Liver (tissue), 9 donors: Measurements from ENCODE around the gene LDB3. TPM values are rescaled to one million over a fixed set of nuclear protein-coding genes. Genes with fewer than 3 reads are reported as not detected.

Experiments used
- DNase-seq: peaks from one replicate; pipeline ENCODE4 v3.0.0-alpha.2; 2017; ENCODE audit warnings: low spot score
- H3K27ac ChIP-seq, 2 donors: one replicate each; pipeline ENCODE4 v1.7.0; 2013; ENCODE audit warnings: inconsistent platforms in 2 of 2, low read length in 2 of 2, control low read depth in 1 of 2, low read depth in 1 of 2, mild to moderate bottlenecking in 1 of 2
- H3K27me3 ChIP-seq, 4 donors: one replicate each; pipeline versions ENCODE4 v1.6.1 to v1.7.0; 2013; ENCODE audit warnings: low read length in 3 of 4, inconsistent platforms in 1 of 4, mild to moderate bottlenecking in 1 of 4, moderate library complexity in 1 of 4; ENCODE audit not compliant: control insufficient read depth in 4 of 4, insufficient read depth in 4 of 4
- H3K36me3 ChIP-seq, 4 donors: one replicate each; pipeline versions ENCODE4 v1.6.1 to v1.7.0; 2013; ENCODE audit warnings: low read length in 3 of 4, mild to moderate bottlenecking in 3 of 4, low read depth in 1 of 4, moderate library complexity in 1 of 4; ENCODE audit not compliant: control insufficient read depth in 4 of 4, insufficient read depth in 3 of 4
- H3K4me1 ChIP-seq, 4 donors: one replicate each; pipeline versions ENCODE4 v1.6.1 to v1.7.0; 2013; ENCODE audit warnings: low read length in 3 of 4, mild to moderate bottlenecking in 3 of 4, moderate library complexity in 1 of 4; ENCODE audit not compliant: control insufficient read depth in 4 of 4, insufficient read depth in 4 of 4
- H3K4me3 ChIP-seq, 3 donors: one replicate each; pipeline versions ENCODE4 v1.6.1 to v1.7.0; 2013; ENCODE audit warnings: low read length in 3 of 3, control low read depth in 1 of 3, low read depth in 1 of 3, mild to moderate bottlenecking in 1 of 3
- H3K9ac ChIP-seq, 2 donors: one replicate each; pipeline ENCODE4 v1.7.0; 2013; ENCODE audit warnings: low read length in 2 of 2, mild to moderate bottlenecking in 2 of 2, moderate library complexity in 2 of 2, control low read depth in 1 of 2, low read depth in 1 of 2
- H3K9me3 ChIP-seq, 4 donors: one replicate each; pipeline versions ENCODE4 v1.6.1 to v1.7.0; 2013; ENCODE audit warnings: low read length in 3 of 4; ENCODE audit not compliant: control insufficient read depth in 4 of 4
- FOXA2 ChIP-seq: IDR thresholded peaks from 2 replicates; pipeline ENCODE4 v1.6.1; 2016; ENCODE audit warnings: antibody characterized with exemption
- GABPA ChIP-seq, 2 donors: IDR thresholded peaks in 1 of 2; conservative IDR thresholded peaks in 1 of 2; 2 replicates each; pipeline ENCODE4 v1.6.1; 2016; ENCODE audit warnings: antibody characterized with exemption in 2 of 2, mild to moderate bottlenecking in 1 of 2, moderate library complexity in 1 of 2
- HNF4A ChIP-seq, 2 donors: conservative IDR thresholded peaks; 2 replicates each; pipeline ENCODE4 v1.6.1; 2016; ENCODE audit warnings: antibody characterized with exemption in 2 of 2, mild to moderate bottlenecking in 2 of 2
- NR2F2 ChIP-seq: IDR thresholded peaks from 2 replicates; pipeline ENCODE4 v1.6.1; 2016; ENCODE audit warnings: antibody characterized with exemption
- RAD21 ChIP-seq, 2 donors: IDR thresholded peaks; 2 replicates each; pipeline ENCODE4 v1.6.1; 2016; ENCODE audit warnings: antibody characterized with exemption in 2 of 2, mild to moderate bottlenecking in 2 of 2
- SP1 ChIP-seq: IDR thresholded peaks from 2 replicates; pipeline ENCODE4 v1.6.1; 2018; ENCODE audit warnings: antibody characterized with exemption, mild to moderate bottlenecking
- WGBS: extraction: QIAGEN DNeasy Blood & Tissue Kit; methylation state at CpG from one replicate; pipeline ENCODE4 v1.1.7; 2013; 5-methylcytosine and 5-hydroxymethylcytosine counted together
- polyA plus RNA-seq, 2 donors: library from polyadenylated mRNA; stranded (reverse) in 1 of 2; unstranded in 1 of 2; fragments of 200-250 nt in 1 of 2; fragments of >200 nt in 1 of 2; fragmentation: Nextera tagmentation in 1 of 2; extraction: Ambion mirVana in 1 of 2; gene quantifications; one replicate each; pipeline versions ENCODE4 v1.2.1 to v1.2.3, GENCODE V29; 2013 to 2015
- total RNA-seq, 2 donors: library from RNA; depleted of rRNA; stranded (reverse); fragments of >200 nt; gene quantifications; one replicate each; pipeline ENCODE4 v1.2.3, GENCODE V29; 2014
- TF ChIP-seq, protein P1 (sequence below): IDR thresholded peaks from 2 replicates; pipeline ENCODE4 v1.6.1; 2016; ENCODE audit warnings: antibody characterized with exemption
- TF ChIP-seq, protein P2 (sequence below): IDR thresholded peaks from 2 replicates; pipeline ENCODE4 v1.6.1; 2016; ENCODE audit warnings: antibody characterized with exemption, mild to moderate bottlenecking
- TF ChIP-seq, protein P3 (sequence below): IDR thresholded peaks from 2 replicates; pipeline ENCODE4 v1.6.1; 2016; ENCODE audit warnings: antibody characterized with exemption
- TF ChIP-seq, protein P4 (sequence below): fragments of 150-350 bp; IDR thresholded peaks from 2 replicates; pipeline ENCODE4 v1.5.1; 2017; ENCODE audit warnings: improper control_type of control experiment, low read depth, low read length; ENCODE audit not compliant: missing input control
- donor health status: healthy.
- donor health status: healthy.
- donor health status: healthy.
- donor health status: healthy.
- donor health status: healthy.

The LDB3 gene
- total and polyA plus RNA-seq, 4 donors = 0.09 to 0.42 (median 0.15) TPM; not detected in 1

DNA sequence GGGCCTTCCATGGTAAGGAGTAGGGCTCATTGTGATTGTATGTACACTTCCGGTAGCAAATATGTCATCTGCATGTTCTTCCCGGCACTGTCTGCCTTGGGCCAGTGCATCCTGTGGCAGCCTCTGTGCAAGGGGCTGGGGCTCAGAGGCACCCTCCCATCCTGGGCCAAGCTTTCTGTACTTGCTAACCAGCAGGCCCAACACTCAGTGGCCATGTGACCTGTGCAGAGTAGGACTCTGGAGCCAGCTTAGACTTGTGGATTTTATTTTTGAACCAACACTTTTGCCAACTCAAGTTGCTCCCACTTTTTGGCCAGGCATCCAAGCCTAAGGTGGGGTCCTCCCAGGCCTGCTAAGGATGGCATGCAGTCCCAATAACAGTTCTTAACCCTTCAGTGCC, 25.0 kb downstream of the LDB3 start:
- Histone ChIP-seq H3K4me1 (peaks cover 0 to 2% (median 0%) of the 10 kb centered on the region in 4 donors), H3K27ac (no peak overlapping the region), H3K36me3 (no peaks in the 10 kb centered on the region), H3K9ac (no peak overlapping the region), H3K9me3 (no peaks in the 10 kb centered on the region), H3K4me3 (no peak overlapping the region), H3K27me3 (no peaks in the 10 kb centered on the region)
- WGBS = 90% methylated on average over 2 of the region's 2 CpGs
- TF ChIP-seq HNF4A (conservative IDR thresholded peaks at IDR 0.05) (no peak), GABPA (IDR thresholded peaks at IDR 0.05 in 1 of 2, conservative IDR thresholded peaks at IDR 0.05 in 1 of 2) (no peak), SP1 (no peak)
- TF ChIP-seq, protein P1, sequence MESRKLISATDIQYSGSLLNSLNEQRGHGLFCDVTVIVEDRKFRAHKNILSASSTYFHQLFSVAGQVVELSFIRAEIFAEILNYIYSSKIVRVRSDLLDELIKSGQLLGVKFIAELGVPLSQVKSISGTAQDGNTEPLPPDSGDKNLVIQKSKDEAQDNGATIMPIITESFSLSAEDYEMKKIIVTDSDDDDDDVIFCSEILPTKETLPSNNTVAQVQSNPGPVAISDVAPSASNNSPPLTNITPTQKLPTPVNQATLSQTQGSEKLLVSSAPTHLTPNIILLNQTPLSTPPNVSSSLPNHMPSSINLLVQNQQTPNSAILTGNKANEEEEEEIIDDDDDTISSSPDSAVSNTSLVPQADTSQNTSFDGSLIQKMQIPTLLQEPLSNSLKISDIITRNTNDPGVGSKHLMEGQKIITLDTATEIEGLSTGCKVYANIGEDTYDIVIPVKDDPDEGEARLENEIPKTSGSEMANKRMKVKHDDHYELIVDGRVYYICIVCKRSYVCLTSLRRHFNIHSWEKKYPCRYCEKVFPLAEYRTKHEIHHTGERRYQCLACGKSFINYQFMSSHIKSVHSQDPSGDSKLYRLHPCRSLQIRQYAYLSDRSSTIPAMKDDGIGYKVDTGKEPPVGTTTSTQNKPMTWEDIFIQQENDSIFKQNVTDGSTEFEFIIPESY = no peak
- no peak for DNase-seq

DNA sequence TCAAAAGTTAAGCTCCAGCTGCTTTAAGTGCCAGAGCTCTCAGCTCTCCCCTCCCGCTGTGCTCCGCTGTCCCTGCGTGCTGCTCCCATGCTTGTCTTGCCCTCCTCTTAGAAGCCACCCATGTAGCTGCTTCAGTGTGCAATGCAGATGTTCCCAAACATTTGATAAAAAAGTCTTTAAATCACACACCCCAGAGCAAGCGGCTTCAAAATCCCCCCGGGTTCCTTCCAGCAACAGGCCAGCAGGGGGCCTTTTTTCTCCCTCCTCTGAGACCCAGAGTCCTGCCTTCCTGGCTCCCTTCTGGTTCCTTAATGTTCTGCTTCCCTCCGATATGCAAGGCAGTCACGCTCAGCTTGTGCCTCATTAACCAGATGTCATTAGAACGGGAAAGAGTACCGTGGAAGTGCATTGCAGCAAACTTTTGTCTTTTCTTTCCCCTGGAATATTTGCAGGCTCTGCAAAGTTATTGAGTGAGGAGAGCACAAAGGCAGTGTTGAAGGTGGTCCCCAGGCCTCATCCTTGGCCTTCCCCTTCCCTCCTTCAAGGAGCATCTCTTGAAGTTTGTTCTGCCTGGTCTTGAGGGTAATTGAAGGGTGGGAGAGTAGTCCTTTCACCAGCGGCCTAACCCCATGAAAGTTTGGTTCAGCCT, 25.5 kb downstream of the LDB3 start:
- 38% methylated on average over 10 of the region's 10 CpGs for WGBS
- Histone ChIP-seq H3K9ac (no peak overlapping the region), H3K4me1 (no peaks in the 10 kb centered on the region), H3K4me3 (no peak overlapping the region), H3K36me3 (no peaks in the 10 kb centered on the region), H3K27me3 (no peaks in the 10 kb centered on the region), H3K27ac (no peak overlapping the region), H3K9me3 (no peaks in the 10 kb centered on the region)
- DNase-seq = no peak
- TF ChIP-seq FOXA2 = no peak
- TF ChIP-seq, protein P2, sequence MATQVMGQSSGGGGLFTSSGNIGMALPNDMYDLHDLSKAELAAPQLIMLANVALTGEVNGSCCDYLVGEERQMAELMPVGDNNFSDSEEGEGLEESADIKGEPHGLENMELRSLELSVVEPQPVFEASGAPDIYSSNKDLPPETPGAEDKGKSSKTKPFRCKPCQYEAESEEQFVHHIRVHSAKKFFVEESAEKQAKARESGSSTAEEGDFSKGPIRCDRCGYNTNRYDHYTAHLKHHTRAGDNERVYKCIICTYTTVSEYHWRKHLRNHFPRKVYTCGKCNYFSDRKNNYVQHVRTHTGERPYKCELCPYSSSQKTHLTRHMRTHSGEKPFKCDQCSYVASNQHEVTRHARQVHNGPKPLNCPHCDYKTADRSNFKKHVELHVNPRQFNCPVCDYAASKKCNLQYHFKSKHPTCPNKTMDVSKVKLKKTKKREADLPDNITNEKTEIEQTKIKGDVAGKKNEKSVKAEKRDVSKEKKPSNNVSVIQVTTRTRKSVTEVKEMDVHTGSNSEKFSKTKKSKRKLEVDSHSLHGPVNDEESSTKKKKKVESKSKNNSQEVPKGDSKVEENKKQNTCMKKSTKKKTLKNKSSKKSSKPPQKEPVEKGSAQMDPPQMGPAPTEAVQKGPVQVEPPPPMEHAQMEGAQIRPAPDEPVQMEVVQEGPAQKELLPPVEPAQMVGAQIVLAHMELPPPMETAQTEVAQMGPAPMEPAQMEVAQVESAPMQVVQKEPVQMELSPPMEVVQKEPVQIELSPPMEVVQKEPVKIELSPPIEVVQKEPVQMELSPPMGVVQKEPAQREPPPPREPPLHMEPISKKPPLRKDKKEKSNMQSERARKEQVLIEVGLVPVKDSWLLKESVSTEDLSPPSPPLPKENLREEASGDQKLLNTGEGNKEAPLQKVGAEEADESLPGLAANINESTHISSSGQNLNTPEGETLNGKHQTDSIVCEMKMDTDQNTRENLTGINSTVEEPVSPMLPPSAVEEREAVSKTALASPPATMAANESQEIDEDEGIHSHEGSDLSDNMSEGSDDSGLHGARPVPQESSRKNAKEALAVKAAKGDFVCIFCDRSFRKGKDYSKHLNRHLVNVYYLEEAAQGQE = no peak
- TF ChIP-seq GABPA (IDR thresholded peaks at IDR 0.05 in 1 of 2, conservative IDR thresholded peaks at IDR 0.05 in 1 of 2) = no peak
- no peak for TF ChIP-seq SP1
- TF ChIP-seq, protein P3, sequence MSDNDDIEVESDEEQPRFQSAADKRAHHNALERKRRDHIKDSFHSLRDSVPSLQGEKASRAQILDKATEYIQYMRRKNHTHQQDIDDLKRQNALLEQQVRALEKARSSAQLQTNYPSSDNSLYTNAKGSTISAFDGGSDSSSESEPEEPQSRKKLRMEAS = no peak
- TF ChIP-seq, protein P4, sequence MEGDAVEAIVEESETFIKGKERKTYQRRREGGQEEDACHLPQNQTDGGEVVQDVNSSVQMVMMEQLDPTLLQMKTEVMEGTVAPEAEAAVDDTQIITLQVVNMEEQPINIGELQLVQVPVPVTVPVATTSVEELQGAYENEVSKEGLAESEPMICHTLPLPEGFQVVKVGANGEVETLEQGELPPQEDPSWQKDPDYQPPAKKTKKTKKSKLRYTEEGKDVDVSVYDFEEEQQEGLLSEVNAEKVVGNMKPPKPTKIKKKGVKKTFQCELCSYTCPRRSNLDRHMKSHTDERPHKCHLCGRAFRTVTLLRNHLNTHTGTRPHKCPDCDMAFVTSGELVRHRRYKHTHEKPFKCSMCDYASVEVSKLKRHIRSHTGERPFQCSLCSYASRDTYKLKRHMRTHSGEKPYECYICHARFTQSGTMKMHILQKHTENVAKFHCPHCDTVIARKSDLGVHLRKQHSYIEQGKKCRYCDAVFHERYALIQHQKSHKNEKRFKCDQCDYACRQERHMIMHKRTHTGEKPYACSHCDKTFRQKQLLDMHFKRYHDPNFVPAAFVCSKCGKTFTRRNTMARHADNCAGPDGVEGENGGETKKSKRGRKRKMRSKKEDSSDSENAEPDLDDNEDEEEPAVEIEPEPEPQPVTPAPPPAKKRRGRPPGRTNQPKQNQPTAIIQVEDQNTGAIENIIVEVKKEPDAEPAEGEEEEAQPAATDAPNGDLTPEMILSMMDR = peak; percentile 54
- peak; percentile 70 to 82 for TF ChIP-seq RAD21 (IDR thresholded peaks at IDR 0.05)
- no peak for TF ChIP-seq NR2F2
- TF ChIP-seq, protein P1 = no peak
